Endodermal cell (in vitro differentiated cells): ENCODE results near the gene EPC2. TPM values are rescaled to one million over a fixed set of nuclear protein-coding genes. Genes with fewer than 3 reads are reported as not detected.

ENCODE experiments used
- DNase-seq: peaks from one replicate; pipeline ENCODE4 v3.0.0-alpha.2; 2017
- H3K27ac ChIP-seq: 2 replicates; pipeline ENCODE4 v1.5.1; 2013; ENCODE audit warnings: mild to moderate bottlenecking, low read depth, low read length, moderate library complexity
- H3K27me3 ChIP-seq: 2 replicates; pipeline ENCODE4 v1.6.1; 2013; ENCODE audit warnings: mild to moderate bottlenecking, low read length, moderate library complexity; ENCODE audit not compliant: insufficient read depth, control insufficient read depth, poor library complexity, severe bottlenecking
- H3K36me3 ChIP-seq: 2 replicates; pipeline ENCODE4 v1.7.0; 2013; ENCODE audit warnings: mild to moderate bottlenecking, low read length, moderate library complexity; ENCODE audit not compliant: control insufficient read depth, insufficient read depth
- H3K4me1 ChIP-seq: one replicate; pipeline ENCODE4 v1.7.0; 2013; ENCODE audit warnings: low read length; ENCODE audit not compliant: control insufficient read depth, insufficient read depth
- H3K4me3 ChIP-seq: 2 replicates; pipeline ENCODE4 v1.5.1; 2013; ENCODE audit warnings: mild to moderate bottlenecking, low read length, moderate library complexity
- H3K9ac ChIP-seq: 2 replicates; pipeline ENCODE4 v1.6.1; 2013; ENCODE audit warnings: mild to moderate bottlenecking, low read length, moderate library complexity; ENCODE audit not compliant: poor library complexity, severe bottlenecking; ENCODE audit errors: extremely low read depth
- H3K9me3 ChIP-seq: 2 replicates; pipeline ENCODE4 v1.6.1; 2013; ENCODE audit warnings: mild to moderate bottlenecking, low read length, moderate library complexity; ENCODE audit not compliant: control insufficient read depth
- H3K27ac Mint-ChIP-seq: 2 replicates; pipeline ENCODE4 v1.8.0; 2020; ENCODE audit warnings: mixed read lengths
- H3K27me3 Mint-ChIP-seq: 2 replicates; pipeline ENCODE4 v1.8.0; 2021; ENCODE audit warnings: mild to moderate bottlenecking, mixed read lengths; ENCODE audit not compliant: insufficient read depth
- H3K36me3 Mint-ChIP-seq: 2 replicates; pipeline ENCODE4 v1.8.0; 2020; ENCODE audit warnings: low read depth, mixed read lengths
- H3K4me1 Mint-ChIP-seq: 2 replicates; pipeline ENCODE4 v1.8.0; 2020; ENCODE audit warnings: mixed read lengths
- H3K4me3 Mint-ChIP-seq: 2 replicates; pipeline ENCODE4 v1.8.0; 2020; ENCODE audit warnings: mild to moderate bottlenecking, moderate library complexity, mixed read lengths
- H3K9me3 Mint-ChIP-seq: 2 replicates; pipeline ENCODE4 v1.8.0; 2020; ENCODE audit warnings: mild to moderate bottlenecking, mixed read lengths
- CTCF ChIP-seq: fragments of 200-600 bp; sonication (generic); conservative IDR thresholded peaks from 2 replicates; pipeline ENCODE4 v1.5.0; 2021; ENCODE audit warnings: antibody characterized with exemption, mild to moderate bottlenecking
- WGBS, 2 experiments: methylation state at CpG; one replicate each; pipeline versions ENCODE4 v1.1.5 to v1.1.7; 2013; ENCODE audit warnings: missing lambda C conversion rate in 2 of 2, mixed read lengths in 1 of 2; ENCODE audit not compliant: insufficient coverage in 1 of 2, insufficient read length in 1 of 2; 5-methylcytosine and 5-hydroxymethylcytosine counted together
- total RNA-seq, 2 donors: library from RNA; stranded (reverse); fragmentation: NEBNext Ultra II Directional in 1 of 2; extraction: Animal tissue kit (Norgen Biotek cat#: 25700) in 1 of 2; gene quantifications; 2 replicates in 1 of 2; 3 replicates in 1 of 2; pipeline ENCODE4 v1.2.1, GENCODE V29; 2021

EPC2 gene
- total RNA-seq, 2 donors from 2014 or later = 23.0 to 32.0 TPM

GRCh38 chr2:148832637-148833036, 188.1 kb downstream of the EPC2 start:
- no peaks in the 10 kb centered on the region for H3K4me1 ChIP-seq

More at GRCh38 chr2:148832637-148833036, 188.1 kb downstream of the EPC2 start:
- H3K9me3 ChIP-seq = no peaks in the 10 kb centered on the region
- Mint-ChIP-seq H3K4me3 (no peak overlapping the region), H3K36me3 (no peaks in the 10 kb centered on the region), H3K27ac (no peak overlapping the region), H3K9me3 (no peaks in the 10 kb centered on the region), H3K27me3 (peaks cover 20% of the 10 kb centered on the region), H3K4me1 (no peaks in the 10 kb centered on the region)
- TF ChIP-seq CTCF = no peak
- H3K4me3 ChIP-seq = no peak overlapping the region
- 91 to 100% methylated on average over 7 of the region's 7 CpGs for WGBS, 2 experiments
- no peak for DNase-seq
- peaks cover 7% of the 10 kb centered on the region for H3K27me3 ChIP-seq
- no peak overlapping the region for H3K9ac ChIP-seq
- H3K36me3 ChIP-seq = no peaks in the 10 kb centered on the region
- no peak overlapping the region for H3K27ac ChIP-seq

Other genes with a start within 250 kb of the EPC2 start
- gene KIF5C, start 230.5 kb downstream of the EPC2 start, total RNA-seq = 10 to 100 TPM; 39.1 to 41.9 TPM